ENCODE measurements around the gene S100A9.
"Not testable (repeated sequence)": the region's sequence is repeated elsewhere in the genome, so short reads cannot be mapped to it uniquely, and the experiment has no call there.

S100A9 gene

GRCh38 chr1:153390938-153391710 lies 33.5 kb downstream of the S100A9 start, which contains the start of gene S100A8:
Gene S100A8 (minus strand): TSS chr1:153391073. CDS start chr1:153390535, 538 bp downstream.
- DNase-seq = peak; percentile 82

DNA sequence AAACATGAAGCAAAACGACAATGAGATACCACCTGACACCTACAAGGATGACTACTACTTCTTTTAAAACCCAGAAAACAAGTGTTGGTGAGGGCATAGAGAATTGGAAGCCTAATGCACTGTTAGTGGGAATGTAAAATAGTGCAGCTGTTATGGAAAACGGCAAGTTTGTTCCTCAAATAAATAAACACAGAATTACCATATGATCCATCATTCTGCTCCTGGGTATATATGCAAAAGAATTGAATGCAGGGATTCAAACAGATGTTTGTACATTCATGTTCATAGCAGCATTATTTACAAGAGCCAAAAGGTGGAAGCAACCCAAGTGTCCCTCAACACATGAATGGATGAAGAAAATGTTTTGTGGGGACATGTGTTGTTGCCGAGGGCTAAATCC lies 34.6 kb downstream of the S100A9 start:
- no peak for DNase-seq

DNA sequence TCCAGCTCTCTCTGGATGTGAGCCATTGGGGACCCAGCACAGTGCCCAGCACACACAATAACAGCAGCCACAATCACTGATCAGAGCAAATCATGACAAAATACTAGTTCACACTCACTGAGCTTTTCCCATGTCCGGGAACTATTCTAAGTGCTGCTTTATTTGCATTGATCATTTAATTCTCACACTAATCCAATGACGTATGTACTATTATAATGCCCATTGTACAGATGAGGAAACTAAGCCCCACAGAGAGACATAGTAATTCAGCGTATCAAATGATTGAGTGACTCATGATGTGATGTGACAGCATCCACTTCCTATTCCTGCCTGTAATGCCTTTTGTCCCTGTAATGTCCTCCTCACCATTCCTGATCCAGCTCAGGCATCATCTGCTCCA lies 35.2 kb downstream of the S100A9 start:
- DNase-seq = no peak

DNA sequence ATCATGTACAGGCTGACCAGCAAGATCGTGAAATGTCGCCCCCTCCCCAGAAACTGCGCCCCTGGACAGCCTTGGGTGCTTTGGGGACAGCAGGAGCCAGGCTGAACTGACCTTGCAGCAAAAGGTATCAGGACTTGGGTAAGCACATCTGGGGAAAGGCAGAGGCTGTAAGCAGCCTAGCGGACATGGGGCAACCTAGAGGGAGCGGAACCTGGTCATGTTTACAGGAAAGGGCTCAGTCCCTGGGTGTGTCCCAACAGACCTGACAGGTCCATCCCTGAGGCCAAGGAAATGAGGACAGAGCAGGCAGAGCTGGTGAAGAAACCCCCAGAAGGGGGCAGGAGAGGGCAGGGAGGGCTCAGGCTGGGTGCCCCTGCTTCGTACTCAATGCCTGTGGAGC lies 36.3 kb downstream of the S100A9 start:
- no peak for DNase-seq

GRCh38 chr1:153394391-153394790 lies 36.7 kb downstream of the S100A9 start:
- no peak for DNase-seq

GRCh38 chr1:153395136-153395685 lies 37.6 kb downstream of the S100A9 start:
- DNase-seq = no peak

DNA sequence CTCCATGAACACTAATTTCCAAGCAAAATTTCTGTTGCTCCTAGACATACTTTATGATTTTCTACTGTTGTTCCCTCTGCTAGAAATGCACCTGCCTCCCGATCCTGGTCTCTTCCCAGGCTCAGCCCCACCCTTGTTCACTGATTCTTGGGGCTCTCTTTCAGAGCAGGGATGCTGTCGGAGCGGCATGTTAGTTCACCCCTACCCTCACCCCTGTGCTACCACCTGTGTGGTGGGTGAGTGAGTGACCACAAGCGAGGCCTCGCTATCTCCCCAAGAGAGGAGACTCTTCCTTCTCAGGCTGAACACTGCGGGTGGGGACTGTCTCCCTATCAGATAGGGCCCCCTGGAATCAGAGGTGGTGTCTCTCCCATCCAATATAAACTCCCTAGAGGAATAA lies 38.1 kb downstream of the S100A9 start:
- no peak for DNase-seq

DNA sequence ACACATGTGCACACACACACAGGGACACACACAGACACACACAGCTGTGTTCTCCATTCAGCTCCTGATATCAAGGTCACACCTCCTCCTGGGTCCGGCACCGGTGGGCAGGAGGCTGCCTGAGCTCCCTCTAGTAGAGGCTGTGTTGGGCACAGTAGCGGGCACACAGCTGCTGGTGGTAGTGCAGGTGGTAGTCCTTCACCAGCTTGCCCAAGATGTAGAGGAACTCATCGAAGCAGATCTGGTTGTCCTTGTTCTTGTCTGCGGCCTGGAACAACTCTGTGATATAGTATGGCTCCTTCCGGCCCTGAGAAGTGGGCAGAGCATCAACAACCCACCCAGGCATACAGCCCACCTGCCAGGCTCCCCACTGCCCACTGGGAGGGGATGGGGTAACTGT lies 38.8 kb downstream of the S100A9 start:
- no peak for DNase-seq

DNA sequence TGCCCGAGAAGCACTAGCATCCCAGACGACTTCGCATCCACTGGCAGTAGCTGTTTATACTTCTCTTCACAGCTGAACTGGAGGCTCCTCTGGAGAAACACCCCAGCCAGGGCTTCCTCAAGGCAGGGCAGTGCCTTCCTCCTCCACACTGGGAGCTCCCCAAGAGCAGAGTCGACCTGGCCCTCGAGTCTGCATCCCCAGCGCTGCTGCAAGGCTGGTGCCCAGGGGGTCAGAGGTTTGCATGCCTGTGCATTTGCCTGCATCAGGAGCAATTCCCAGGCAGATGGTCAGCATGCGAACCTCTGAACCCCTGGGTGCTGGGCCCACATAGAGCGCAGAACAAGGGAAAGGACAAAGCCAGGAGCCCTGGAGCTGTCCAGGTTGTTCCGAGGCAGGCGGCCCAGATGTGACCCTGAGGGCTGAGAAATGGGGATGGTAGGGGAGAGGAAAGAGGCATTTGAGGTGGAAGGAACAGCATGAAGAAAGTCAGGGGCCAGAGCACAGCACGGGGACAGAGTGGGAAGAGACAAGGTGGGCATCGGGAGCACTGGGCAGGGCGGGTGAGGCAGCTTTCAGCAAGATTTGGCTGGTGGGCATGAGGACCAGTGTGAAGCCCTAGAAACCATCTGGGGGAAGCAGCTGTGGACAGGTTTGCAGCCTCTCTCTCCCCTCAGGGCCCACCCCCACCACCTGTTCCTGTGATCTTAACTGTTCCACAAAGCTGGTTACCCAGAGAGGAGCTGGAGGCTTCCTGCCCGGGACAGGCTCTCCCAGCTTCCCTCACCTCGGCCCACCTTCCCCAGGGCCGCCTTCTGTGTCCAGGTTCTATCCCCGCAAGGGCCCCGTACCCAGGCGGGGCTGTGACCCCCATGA lies 39.6 kb downstream of the S100A9 start:
- no peak for DNase-seq

DNA sequence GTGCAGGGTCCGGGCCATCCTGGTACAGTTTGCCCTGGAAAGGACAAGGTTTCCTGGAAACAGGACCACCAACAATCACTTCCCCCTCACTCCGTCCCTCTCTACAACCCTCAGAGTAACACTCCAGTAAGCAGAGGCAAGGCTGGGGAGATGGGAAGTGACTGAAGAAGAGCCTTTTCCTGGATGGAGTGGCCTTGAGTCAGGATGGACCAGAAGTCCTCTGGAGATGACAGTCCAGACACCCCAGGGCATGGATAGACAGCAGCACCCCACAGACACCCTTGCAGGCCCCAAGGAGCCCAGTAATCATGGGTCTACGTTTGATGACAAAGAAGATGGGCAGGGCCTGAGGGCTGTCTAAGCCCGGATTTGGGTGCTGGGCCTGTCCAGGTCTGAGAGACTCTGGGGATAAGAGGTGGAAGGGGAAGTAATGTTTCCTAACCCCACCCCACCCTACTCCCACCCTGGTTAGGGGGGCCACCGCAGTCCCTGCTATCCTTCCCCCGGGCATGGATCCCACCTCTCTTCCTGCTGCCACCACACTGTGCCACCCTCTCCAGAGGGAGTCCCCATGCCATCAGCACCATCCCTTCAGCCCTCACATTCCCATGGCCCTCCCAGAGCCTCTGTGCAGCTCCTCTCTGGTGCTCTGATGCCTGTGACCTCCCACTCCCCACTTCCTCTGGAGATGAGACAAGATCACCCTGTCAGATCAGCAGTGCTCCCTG lies 40.4 kb downstream of the S100A9 start:
- DNase-seq = no peak

DNA sequence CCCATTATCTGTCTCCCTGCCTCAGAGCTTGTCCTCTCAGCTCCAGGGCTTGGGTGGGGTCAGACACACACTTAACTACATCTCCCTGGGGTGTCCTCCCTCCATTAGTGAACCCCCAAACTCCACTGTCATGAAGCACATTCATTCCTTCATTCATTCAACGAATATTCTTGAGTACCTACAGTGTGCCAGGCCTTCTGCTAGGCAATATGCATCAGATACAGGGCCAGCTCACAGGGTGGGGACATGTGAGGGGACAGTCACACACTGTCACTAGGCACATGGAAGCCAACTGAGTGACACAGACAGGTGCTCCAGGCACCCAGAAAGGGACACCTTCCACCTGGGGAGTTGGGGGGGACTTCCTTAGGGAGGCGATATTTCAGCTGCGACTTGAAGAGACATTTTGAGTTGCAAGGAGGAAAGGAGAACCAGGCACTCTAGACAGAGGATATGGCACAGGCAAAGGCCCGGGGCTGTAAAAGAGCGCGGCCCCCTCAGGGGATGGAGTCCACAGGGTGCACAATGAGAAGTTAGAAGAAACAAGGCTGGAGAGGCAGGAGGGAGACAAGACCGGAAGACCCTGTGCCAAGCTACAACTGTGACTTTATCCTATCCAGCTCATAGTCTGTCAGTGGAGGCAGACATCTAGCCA lies 41.9 kb downstream of the S100A9 start:
- no peak for DNase-seq

GRCh38 chr1:153400244-153400643 lies 42.6 kb downstream of the S100A9 start:
- no peak for DNase-seq

- no peak for DNase-seq
Observed at GRCh38 chr1:153401461-153401860, 43.8 kb downstream of the S100A9 start.

GRCh38 chr1:153402226-153402625 lies 44.6 kb downstream of the S100A9 start:
- DNase-seq = no peak

DNA sequence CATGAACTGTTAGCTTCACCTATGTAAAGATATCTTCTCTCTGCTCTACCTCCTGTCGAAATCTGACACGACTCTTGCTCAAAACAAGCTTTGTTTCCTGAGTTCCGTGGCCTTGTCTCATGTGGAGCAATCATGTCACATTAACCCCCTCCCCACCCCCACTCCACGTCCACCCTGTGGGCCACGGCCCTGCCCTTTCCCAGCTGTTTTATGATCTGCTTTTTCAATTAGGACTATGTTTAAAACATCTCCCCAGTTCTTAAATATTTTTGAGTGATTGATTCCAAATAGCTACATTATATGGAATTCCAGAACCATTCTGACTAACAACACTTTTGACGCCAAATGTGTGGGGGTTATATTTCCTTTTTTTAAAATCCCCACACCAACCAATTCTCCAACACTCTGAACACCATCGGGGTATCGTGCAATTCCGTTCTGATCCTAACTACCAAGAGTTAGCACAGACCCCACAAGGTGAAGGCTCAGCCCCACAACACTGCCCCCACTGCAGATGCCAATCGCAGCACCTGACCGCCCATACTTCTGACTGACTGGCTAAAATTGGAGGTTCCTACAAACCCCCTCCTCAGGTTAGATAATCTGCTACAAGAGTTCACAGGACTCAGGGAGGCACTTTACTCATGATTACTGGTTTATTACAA lies 45.9 kb downstream of the S100A9 start:
- DNase-seq = no peak

- no peak for DNase-seq
Observed at GRCh38 chr1:153404086-153404635, 46.5 kb downstream of the S100A9 start.

DNA sequence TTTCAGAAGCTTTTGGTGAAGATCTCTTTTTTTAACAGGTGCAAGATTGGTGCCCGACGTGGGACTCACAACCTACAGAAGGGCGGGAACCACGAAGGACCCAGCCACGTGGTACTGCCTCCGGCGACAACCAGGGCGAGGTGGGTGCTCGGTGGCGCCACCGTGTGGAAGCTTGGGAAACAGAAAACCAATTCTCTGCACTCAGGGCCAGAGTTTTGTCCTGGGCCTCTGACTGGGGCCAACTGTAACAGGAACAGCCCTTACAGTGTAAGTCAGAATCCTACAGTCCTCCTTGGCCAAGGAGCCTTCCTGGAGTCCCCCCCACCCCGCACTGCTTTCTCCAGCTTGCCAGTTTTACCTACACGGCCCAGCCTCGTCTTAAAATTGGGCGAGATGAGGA lies 47.1 kb downstream of the S100A9 start:
- peak; percentile 52 for DNase-seq

GRCh38 chr1:153405825-153406599 lies 48.4 kb downstream of the S100A9 start:
- not testable (repeated sequence) for DNase-seq

DNA sequence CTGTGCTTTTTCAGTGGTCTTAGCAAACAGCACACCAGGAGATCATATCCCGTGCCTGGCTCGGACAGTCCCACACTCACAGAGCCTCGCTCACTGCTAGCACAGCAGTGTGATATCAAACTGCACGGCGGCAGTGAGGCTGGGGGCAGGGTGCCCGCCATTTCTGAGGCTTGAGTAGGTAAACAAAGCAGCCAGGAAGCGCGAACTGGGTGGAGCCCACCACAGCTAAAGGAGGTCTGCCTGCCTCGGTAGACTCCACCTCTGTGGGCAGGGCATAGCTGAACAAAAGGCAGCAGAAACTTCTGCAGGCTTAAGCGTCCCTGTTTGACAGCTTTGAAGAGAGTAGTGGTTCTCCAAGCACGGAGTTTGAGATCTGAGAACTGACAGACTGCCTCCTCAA lies 49.6 kb downstream of the S100A9 start:
- DNase-seq = not testable (repeated sequence)
